ENCODE results near the gene FARP1.

Gene FARP1

DNA sequence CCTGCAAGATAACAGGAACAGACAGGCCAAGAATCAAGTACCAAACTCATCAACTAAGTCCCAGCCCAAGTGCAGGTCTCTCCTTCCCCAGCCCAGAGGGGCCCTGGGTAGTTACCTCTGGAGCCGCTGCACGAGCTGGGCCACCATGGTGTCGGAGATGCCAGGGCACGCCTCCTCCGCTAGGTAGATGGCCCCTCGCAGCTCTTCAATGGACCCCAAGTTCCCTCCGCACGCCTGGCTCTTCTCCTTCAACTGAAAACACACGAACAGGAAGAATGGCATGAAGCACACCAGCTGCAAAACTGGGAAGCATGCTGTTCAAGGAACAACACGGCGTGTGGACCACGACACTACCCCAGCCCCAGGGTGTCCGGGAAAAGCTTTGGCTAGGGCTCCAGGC lies 314.2 kb downstream of the FARP1 start:
- Histone ChIP-seq H3K27ac (no peak overlapping the region), H3K9me3 (no peaks in the 10 kb centered on the region), H3K36me3 (peaks cover 99% of the 10 kb centered on the region)

DNA sequence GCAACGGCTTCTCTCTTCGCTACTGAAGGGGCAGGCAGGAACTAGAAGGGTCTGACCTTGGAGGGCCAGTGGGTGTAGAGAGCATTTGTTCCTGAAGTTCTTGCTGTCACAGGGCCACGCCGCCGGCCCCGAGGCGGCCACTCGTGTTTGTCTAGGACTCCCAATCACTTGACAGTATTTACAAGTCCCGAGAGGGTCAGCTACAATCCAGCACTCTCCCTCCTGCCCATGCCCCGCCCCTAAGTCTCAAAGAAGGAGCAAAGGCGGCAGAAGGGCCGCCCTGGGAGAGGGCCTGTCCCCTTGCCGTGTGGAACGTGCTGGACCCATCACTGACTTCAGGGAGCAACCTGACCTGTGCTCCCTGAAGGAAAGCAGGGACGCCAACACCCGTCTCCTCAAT lies 315.5 kb downstream of the FARP1 start:
- Histone ChIP-seq H3K27me3 (no peaks in the 10 kb centered on the region), H3K4me1 (ENCODE audit: control insufficient read depth in 1 of 2, insufficient read depth in 1 of 2, low read depth in 1 of 2, low read length in 1 of 2) (no peaks in the 10 kb centered on the region), H3K27ac (no peak overlapping the region), H3K4me3 (ENCODE audit: low read depth in 1 of 2, low read length in 1 of 2) (no peak overlapping the region), H3K36me3 (peaks cover 99% of the 10 kb centered on the region), H3K9me3 (no peaks in the 10 kb centered on the region)
- TF ChIP-seq, protein P1, sequence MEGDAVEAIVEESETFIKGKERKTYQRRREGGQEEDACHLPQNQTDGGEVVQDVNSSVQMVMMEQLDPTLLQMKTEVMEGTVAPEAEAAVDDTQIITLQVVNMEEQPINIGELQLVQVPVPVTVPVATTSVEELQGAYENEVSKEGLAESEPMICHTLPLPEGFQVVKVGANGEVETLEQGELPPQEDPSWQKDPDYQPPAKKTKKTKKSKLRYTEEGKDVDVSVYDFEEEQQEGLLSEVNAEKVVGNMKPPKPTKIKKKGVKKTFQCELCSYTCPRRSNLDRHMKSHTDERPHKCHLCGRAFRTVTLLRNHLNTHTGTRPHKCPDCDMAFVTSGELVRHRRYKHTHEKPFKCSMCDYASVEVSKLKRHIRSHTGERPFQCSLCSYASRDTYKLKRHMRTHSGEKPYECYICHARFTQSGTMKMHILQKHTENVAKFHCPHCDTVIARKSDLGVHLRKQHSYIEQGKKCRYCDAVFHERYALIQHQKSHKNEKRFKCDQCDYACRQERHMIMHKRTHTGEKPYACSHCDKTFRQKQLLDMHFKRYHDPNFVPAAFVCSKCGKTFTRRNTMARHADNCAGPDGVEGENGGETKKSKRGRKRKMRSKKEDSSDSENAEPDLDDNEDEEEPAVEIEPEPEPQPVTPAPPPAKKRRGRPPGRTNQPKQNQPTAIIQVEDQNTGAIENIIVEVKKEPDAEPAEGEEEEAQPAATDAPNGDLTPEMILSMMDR (IDR thresholded peaks at IDR 0.05) = no peak

More for the DNA sequence above, 314.2 kb downstream of the FARP1 start:
- TF ChIP-seq, protein P1 (IDR thresholded peaks at IDR 0.05) = no peak
- H3K4me3 ChIP-seq (ENCODE audit: low read depth in 1 of 2, low read length in 1 of 2) = no peak overlapping the region
- no peaks in the 10 kb centered on the region for H3K27me3 ChIP-seq
- no peaks in the 10 kb centered on the region for H3K4me1 ChIP-seq (ENCODE audit: control insufficient read depth in 1 of 2, insufficient read depth in 1 of 2, low read depth in 1 of 2, low read length in 1 of 2)

DNA sequence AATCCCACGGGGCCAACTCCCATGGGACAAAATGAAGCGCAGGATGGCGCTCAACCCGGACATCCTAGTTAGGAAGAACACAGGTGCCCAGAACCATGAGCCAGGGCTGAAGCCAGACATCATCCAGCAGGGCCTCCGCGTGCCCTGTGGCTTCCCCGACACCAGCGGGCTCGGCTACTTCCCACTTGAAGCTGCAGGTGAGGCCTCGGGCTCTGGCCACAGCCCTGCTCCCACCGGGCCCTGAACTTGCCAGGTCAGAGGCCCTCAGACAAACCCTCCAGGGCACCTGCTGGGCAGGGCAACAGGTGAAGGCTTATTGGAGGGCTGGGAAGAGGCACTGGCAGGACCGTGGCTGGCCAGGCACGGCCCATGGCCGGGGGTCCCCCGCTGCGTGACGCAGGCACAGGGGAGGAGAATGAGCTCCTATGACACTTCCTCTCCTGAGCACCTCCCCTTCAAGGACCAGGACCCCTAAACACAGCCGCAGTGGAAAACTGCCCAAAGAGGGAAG lies 316.3 kb downstream of the FARP1 start:
- Histone ChIP-seq H3K27me3 (no peaks in the 10 kb centered on the region), H3K9me3 (no peaks in the 10 kb centered on the region), H3K4me1 (ENCODE audit: control insufficient read depth in 1 of 2, insufficient read depth in 1 of 2, low read depth in 1 of 2, low read length in 1 of 2) (no peaks in the 10 kb centered on the region), H3K36me3 (peaks cover 98% of the 10 kb centered on the region), H3K27ac (no peak overlapping the region), H3K4me3 (ENCODE audit: low read depth in 1 of 2, low read length in 1 of 2) (no peak overlapping the region)
- TF ChIP-seq, protein P1 (IDR thresholded peaks at IDR 0.05) = no peak

DNA sequence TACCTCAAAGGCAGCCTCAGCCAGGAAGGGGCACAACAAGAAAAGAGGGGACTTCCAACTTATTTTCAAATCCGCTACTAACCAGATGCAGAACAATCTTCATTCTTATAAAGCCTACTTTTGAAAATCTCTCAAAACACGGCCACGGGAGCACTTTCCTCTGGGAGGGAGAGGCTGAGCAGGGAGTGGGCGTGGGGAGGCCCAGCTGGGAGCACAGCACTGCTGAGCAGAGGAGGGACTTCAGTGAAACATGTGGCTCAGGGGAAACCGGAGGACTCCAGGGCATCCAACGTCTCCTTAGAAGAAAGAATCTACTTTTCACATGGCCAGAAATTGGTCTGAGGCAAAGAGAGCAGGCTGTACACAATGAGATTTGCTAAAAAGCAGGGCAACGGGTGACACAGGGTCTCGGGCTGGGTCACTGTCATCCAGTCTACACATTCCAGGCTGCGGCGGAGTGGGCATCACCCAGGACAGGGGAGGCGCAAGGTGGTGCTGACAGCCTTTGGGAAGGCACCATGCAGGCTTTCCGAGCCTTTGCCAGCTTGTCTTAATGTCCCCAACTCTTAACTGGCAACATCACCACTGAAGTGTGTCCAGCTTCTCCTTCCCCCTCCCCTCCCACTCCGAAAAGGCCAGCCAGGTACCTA lies 317.0 kb downstream of the FARP1 start:
- H3K4me3 ChIP-seq (ENCODE audit: low read depth in 1 of 2, low read length in 1 of 2) = no peak overlapping the region
- TF ChIP-seq, protein P1 (IDR thresholded peaks at IDR 0.05) = no peak
- H3K27me3 ChIP-seq = no peaks in the 10 kb centered on the region
- H3K27ac ChIP-seq = no peak overlapping the region
- no peaks in the 10 kb centered on the region for H3K4me1 ChIP-seq (ENCODE audit: control insufficient read depth in 1 of 2, insufficient read depth in 1 of 2, low read depth in 1 of 2, low read length in 1 of 2)
- H3K36me3 ChIP-seq = peaks cover 95% of the 10 kb centered on the region
- H3K9me3 ChIP-seq = no peaks in the 10 kb centered on the region

DNA sequence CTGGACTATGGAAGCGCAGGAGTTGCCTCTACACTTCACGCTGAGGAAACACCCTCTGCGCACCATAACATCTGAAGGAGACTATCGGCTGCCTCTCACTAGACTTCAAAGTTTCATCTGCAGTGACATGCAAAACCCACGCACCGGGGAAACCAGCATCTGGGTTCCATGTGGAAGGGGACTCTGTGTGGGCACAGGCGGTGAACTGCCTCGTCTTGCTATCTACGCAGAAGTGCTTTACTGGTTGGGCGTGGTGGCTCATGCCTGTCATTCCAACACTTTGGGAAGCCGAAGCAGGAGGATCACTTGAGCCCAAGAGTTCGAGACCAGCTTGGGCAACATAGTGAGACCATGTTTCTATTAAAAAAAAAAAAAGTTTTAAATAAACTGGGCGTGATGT lies 317.6 kb downstream of the FARP1 start:
- Histone ChIP-seq H3K4me1 (ENCODE audit: control insufficient read depth in 1 of 2, insufficient read depth in 1 of 2, low read depth in 1 of 2, low read length in 1 of 2) (no peaks in the 10 kb centered on the region), H3K36me3 (peaks cover 95% of the 10 kb centered on the region), H3K9me3 (no peaks in the 10 kb centered on the region), H3K4me3 (ENCODE audit: low read depth in 1 of 2, low read length in 1 of 2) (no peak overlapping the region), H3K27ac (no peak overlapping the region), H3K27me3 (no peaks in the 10 kb centered on the region)
- TF ChIP-seq, protein P1 (IDR thresholded peaks at IDR 0.05) = no peak

Measured in neutrophil (primary cell).